CD4-positive, alpha-beta memory T cell (primary cell): Measurements from ENCODE around the gene BIVM. TPM values are rescaled to one million over a fixed set of nuclear protein-coding genes. Genes with fewer than 3 reads are reported as not detected.

Experiments used
- CTCF ChIA-PET: fragments of 350-600 bp; sonication (Branson Sonifier 250); formaldehyde crosslinking; loops from one replicate; lab custom pipeline; 2021; ENCODE audit warnings: inconsistent platforms; ENCODE audit not compliant: partially characterized antibody; lab: Charles Lee
- POLR2A ChIA-PET: fragments of 350-600 bp; sonication (Branson Sonifier 250); formaldehyde crosslinking; loops from one replicate; lab custom pipeline; 2021; ENCODE audit not compliant: partially characterized antibody; lab: Charles Lee
- DNase-seq, 5 donors: peaks; one replicate each; pipeline versions ENCODE4 v3.0.0 to v3.0.0-alpha.2; 2020 to 2022; ENCODE audit warnings: mixed read lengths in 1 of 5
- H3K27ac ChIP-seq: one replicate; pipeline ENCODE4 v1.7.0; 2013; ENCODE audit warnings: low read depth, low read length
- H3K27me3 ChIP-seq: 2 replicates; pipeline ENCODE4 v1.7.0; 2013; ENCODE audit warnings: mild to moderate bottlenecking, low read length, moderate library complexity; ENCODE audit not compliant: insufficient read depth
- H3K36me3 ChIP-seq: 2 replicates; pipeline ENCODE4 v1.7.0; 2013; ENCODE audit warnings: mild to moderate bottlenecking, low read length, moderate library complexity; ENCODE audit not compliant: insufficient read depth
- H3K4me1 ChIP-seq: 2 replicates; pipeline ENCODE4 v1.7.0; 2013; ENCODE audit warnings: mild to moderate bottlenecking, low read length, moderate library complexity; ENCODE audit not compliant: insufficient read depth
- H3K4me3 ChIP-seq, 2 donors: one replicate each; pipeline ENCODE4 v1.7.0; 2013; ENCODE audit warnings: low read length in 2 of 2, mild to moderate bottlenecking in 1 of 2
- H3K9me3 ChIP-seq, 2 donors: one replicate each; pipeline ENCODE4 v1.7.0; 2013; ENCODE audit warnings: low read length in 2 of 2, control low read depth in 1 of 2; ENCODE audit not compliant: control insufficient read depth in 1 of 2
- H3K27ac Mint-ChIP-seq, 7 donors: one replicate each; pipeline ENCODE4 v1.8.0; 2020 to 2021; ENCODE audit warnings: mixed read lengths in 7 of 7, mild to moderate bottlenecking in 6 of 7, inconsistent platforms in 3 of 7, moderate library complexity in 3 of 7
- H3K27me3 Mint-ChIP-seq, 2 donors: one replicate each; pipeline ENCODE4 v1.8.0; 2020 to 2021; ENCODE audit warnings: mixed read lengths in 2 of 2
- H3K36me3 Mint-ChIP-seq, 2 donors: one replicate each; pipeline ENCODE4 v1.8.0; 2020 to 2021; ENCODE audit warnings: mixed read lengths in 2 of 2, inconsistent platforms in 1 of 2, mild to moderate bottlenecking in 1 of 2
- H3K4me1 Mint-ChIP-seq, 4 donors: one replicate each; pipeline ENCODE4 v1.8.0; 2020 to 2021; ENCODE audit warnings: mixed read lengths in 4 of 4, mild to moderate bottlenecking in 1 of 4
- H3K4me3 Mint-ChIP-seq, 8 donors: one replicate each; pipeline ENCODE4 v1.8.0; 2020 to 2021; ENCODE audit warnings: mixed read lengths in 8 of 8, mild to moderate bottlenecking in 7 of 8, moderate library complexity in 6 of 8, inconsistent platforms in 3 of 8
- H3K9me3 Mint-ChIP-seq, 8 donors: one replicate each; pipeline ENCODE4 v1.8.0; 2020 to 2021; ENCODE audit warnings: mixed read lengths in 8 of 8, mild to moderate bottlenecking in 5 of 8, inconsistent platforms in 3 of 8, moderate library complexity in 1 of 8
- intact Hi-C: fragments of 100-400 bp; cut with micrococcal nuclease; formaldehyde crosslinking; loops from one replicate; pipeline ENCODE4 v1.15.1; 2023
- polyA plus RNA-seq, 2 donors: library from polyadenylated mRNA; unstranded; fragments of 300-500 nt; fragmentation: Illumina TruSeq; gene quantifications; one replicate each; pipeline ENCODE4 v1.2.3, GENCODE V29; 2021
- total RNA-seq, 2 experiments: library from RNA; stranded (reverse); gene quantifications; one replicate each; pipeline ENCODE4 v1.2.3, GENCODE V29; 2021

The BIVM gene
- total and polyA plus RNA-seq, 4 experiments from 2014 or later, result 7.4 to 10.9 (median 9.8) TPM

DNA sequence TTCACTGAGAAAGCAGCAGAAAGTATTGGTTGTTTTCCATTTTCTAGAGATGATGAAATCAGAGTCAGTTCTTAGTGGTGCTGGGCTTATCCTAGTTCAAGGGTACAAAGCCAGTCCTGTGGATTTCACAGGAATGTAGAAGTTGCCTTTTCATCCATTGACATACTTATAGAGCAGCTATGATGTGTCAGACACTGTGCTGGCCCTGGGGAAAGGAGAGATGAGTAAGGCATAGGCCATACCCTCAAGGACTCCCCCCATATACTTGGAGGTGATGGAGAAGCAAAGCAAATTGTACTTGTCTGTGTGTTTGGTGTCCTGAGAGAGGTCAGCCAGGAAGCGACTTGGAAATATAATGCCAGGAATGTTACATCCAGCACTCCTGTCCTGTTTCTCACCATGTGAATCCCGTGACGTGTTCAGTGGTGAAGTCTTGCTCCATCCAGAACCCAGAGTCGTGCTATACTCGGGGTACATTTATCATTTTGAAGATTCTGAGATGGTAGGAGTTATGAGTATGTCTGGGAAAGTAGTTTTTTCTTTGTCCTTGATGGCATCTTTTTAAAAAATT is 69.5 kb downstream of the BIVM start:
- Mint-ChIP-seq H3K36me3 (peaks cover 52 to 81% of the 10 kb centered on the region in 2 donors), H3K27me3 (no peaks in the 10 kb centered on the region), H3K4me3 (no peak overlapping the region), H3K4me1 (peaks cover 28 to 42% (median 36%) of the 10 kb centered on the region in 4 donors), H3K27ac (peak overlapping the region in 2 of 7 donors; percentile 20 to 65), H3K9me3 (no peaks in the 10 kb centered on the region)
- H3K4me1 ChIP-seq, result peaks cover 23% of the 10 kb centered on the region
- H3K27me3 ChIP-seq, result no peaks in the 10 kb centered on the region
- H3K9me3 ChIP-seq, result no peaks in the 10 kb centered on the region
- CTCF ChIA-PET, result no interaction called here
- DNase-seq, result no peak
- H3K27ac ChIP-seq, result no peak overlapping the region
- H3K4me3 ChIP-seq, result no peak overlapping the region
- POLR2A ChIA-PET, result no interaction called here
- intact Hi-C loops, result no loop called here
- peaks cover 67% of the 10 kb centered on the region for H3K36me3 ChIP-seq

DNA sequence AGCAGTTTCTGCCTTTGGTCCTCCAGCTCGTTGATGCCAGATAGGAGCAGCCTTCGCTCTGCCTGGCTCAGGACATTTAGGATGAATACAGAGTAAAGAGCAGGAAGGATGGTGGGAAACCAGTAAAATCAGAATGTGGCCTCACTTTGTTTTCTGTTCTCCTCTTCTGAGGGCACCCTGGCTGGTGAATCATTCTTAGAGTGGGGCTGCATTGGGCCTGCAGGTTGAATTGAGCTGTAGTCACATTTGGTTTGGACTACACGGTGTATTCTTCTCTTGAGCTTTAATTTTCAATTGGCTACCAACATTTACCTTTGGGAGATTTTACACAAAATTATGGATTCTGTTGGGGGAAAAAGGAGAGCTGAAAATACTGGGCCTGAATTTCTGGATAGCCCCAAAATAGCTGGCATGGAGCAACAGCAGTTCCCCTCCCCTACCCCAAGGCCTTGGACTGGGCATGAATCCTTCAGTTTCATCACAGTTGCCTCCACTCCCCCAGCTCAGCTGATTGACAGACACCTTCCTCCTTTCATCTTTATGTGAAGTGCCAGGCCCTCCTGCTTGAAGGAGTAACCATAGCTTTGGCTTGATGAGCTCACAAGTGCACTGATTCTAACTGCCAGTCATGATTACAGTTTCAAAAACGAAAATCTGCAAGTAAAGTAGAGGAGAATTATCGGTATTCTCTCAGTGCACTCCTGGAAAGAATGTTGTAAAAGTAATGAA is 71.2 kb downstream of the BIVM start:
- Mint-ChIP-seq H3K36me3 (peaks cover 47 to 80% of the 10 kb centered on the region in 2 donors), H3K4me1 (peaks cover 18 to 35% (median 25%) of the 10 kb centered on the region in 4 donors), H3K4me3 (peak overlapping the region in 2 of 8 donors; percentile 4 to 56), H3K27ac (peak overlapping the region; percentile 1 to 84 (median 50)), H3K27me3 (no peaks in the 10 kb centered on the region), H3K9me3 (no peaks in the 10 kb centered on the region)
- intact Hi-C loops, result no loop called here
- Histone ChIP-seq H3K36me3 (peaks cover 55% of the 10 kb centered on the region), H3K27ac (no peak overlapping the region), H3K9me3 (no peaks in the 10 kb centered on the region), H3K27me3 (no peaks in the 10 kb centered on the region), H3K4me1 (peaks cover 14% of the 10 kb centered on the region), H3K4me3 (no peak overlapping the region)
- CTCF ChIA-PET, result interaction anchor here (0.7 to 2.2 kb wide), 30 partner anchors 8 to 314 kb away, joined by 3 to 33 read pairs (median 4); no protein-coding TSS in a partner anchor
- POLR2A ChIA-PET, result interaction anchor here (0.9 to 1.2 kb wide), 2 partner anchors 16 to 24 kb away, joined by 3 to 6 read pairs; partner anchors contain the start of gene ERCC5
- no peak for DNase-seq

DNA sequence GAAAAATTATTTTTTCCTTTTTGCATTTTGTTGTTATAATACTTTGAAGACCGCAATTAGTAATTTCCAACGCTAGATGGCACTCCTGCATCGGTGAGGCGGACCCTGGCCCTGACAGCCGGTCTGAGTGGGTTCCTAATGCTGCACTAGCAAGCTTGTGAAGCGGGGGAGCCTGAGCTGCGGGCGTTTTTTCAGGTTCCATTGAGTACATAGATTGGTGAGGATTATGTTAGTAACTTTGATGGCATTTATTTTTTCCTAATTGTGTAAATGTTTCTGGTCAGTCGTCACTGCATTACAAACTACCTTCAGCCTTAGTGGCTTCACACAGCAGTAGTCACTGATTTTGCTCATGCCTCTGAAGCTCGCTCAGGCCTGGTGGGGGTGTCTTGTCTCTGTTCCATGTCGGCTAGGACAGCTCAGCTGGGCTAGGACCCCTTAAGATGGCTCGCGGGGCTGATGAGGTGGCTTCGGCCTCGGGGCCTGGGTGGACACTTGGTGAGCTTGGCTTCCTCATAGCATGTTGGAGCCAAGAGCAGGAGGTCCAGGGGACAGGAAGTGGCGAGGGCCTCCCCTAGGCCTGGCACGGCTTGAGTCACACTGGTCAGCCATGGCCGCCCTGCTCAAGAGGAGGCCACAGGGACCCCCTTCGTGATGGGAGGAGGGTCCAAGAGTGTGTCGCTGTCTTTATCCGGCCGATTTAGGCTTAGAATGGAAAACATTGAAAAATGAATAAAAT is 71.9 kb downstream of the BIVM start:
- peaks cover 49 to 80% of the 10 kb centered on the region in 2 donors for H3K36me3 Mint-ChIP-seq

GRCh38 chr13:102872131-102872530 is 73.2 kb downstream of the BIVM start:
- POLR2A ChIA-PET, result no interaction called here
- CTCF ChIA-PET, result interaction anchor here (1.0 kb wide), 1 partner anchor 9 kb away, joined by 3 read pairs; no protein-coding TSS in a partner anchor
- Mint-ChIP-seq H3K27ac (peak overlapping the region in 2 of 7 donors; percentile 61 to 77), H3K27me3 (no peaks in the 10 kb centered on the region), H3K4me1 (peaks cover 17 to 31% (median 20%) of the 10 kb centered on the region in 4 donors), H3K9me3 (no peaks in the 10 kb centered on the region), H3K36me3 (peaks cover 45 to 80% of the 10 kb centered on the region in 2 donors), H3K4me3 (peak overlapping the region in 1 of 8 donors; percentile 38)
- peaks cover 14% of the 10 kb centered on the region for H3K4me1 ChIP-seq
- H3K9me3 ChIP-seq, result no peaks in the 10 kb centered on the region
- intact Hi-C loops, result no loop called here
- DNase-seq, result no peak
- no peaks in the 10 kb centered on the region for H3K27me3 ChIP-seq
- H3K27ac ChIP-seq, result no peak overlapping the region
- no peak overlapping the region for H3K4me3 ChIP-seq
- peaks cover 52% of the 10 kb centered on the region for H3K36me3 ChIP-seq

More for the DNA sequence above, 71.9 kb downstream of the BIVM start:
- Mint-ChIP-seq H3K27ac (peak overlapping the region in 6 of 7 donors; percentile 14 to 84 (median 80)), H3K27me3 (no peaks in the 10 kb centered on the region), H3K4me3 (peak overlapping the region in 3 of 8 donors; percentile 17 to 72 (median 56)), H3K9me3 (no peaks in the 10 kb centered on the region), H3K4me1 (peaks cover 18 to 35% (median 23%) of the 10 kb centered on the region in 4 donors)
- ChIA-PET CTCF (interaction anchor here (0.7 to 2.2 kb wide), 29 partner anchors 8 to 315 kb away, joined by 3 to 33 read pairs (median 4); no protein-coding TSS in a partner anchor), POLR2A (interaction anchor here (0.9 to 1.2 kb wide), 2 partner anchors 16 to 25 kb away, joined by 3 to 6 read pairs; partner anchors contain the start of gene ERCC5)
- no peaks in the 10 kb centered on the region for H3K27me3 ChIP-seq
- no peak overlapping the region for H3K4me3 ChIP-seq
- H3K4me1 ChIP-seq, result peaks cover 14% of the 10 kb centered on the region
- DNase-seq, result peak; percentile 36 to 49 (median 42)
- H3K9me3 ChIP-seq, result no peaks in the 10 kb centered on the region
- H3K27ac ChIP-seq, result no peak overlapping the region
- intact Hi-C loops, result no loop called here
- H3K36me3 ChIP-seq, result peaks cover 55% of the 10 kb centered on the region

DNA sequence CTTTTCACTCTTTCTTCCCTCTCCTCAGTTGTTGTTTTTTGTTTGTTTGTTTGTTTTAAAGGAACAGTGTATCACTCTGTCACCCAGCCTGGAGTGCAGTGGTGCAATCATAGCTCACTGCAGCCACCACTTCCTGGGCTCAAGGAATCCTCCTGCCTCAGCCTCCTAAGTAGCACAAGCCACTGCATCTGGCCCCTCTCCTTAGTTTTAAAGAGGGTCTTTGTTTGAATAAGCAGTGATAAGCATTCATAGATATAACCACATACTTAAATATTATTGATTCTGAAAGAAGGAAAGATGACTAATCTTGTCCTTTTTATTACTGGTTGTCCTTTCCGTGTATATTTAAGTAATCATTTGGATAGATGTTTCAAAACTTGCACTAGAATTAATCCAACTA is 73.6 kb downstream of the BIVM start:
- Mint-ChIP-seq H3K4me1 (peaks cover 14 to 27% (median 17%) of the 10 kb centered on the region in 4 donors), H3K4me3 (peak overlapping the region in 1 of 8 donors; percentile 38), H3K27me3 (no peaks in the 10 kb centered on the region), H3K36me3 (peaks cover 41 to 79% of the 10 kb centered on the region in 2 donors), H3K27ac (peak overlapping the region in 3 of 7 donors; percentile 23 to 77 (median 61)), H3K9me3 (no peaks in the 10 kb centered on the region)
- CTCF ChIA-PET, result interaction anchor here (1.0 kb wide), 1 partner anchor 9 kb away, joined by 3 read pairs; no protein-coding TSS in a partner anchor
- intact Hi-C loops, result no loop called here
- Histone ChIP-seq H3K27me3 (no peaks in the 10 kb centered on the region), H3K4me1 (peaks cover 14% of the 10 kb centered on the region), H3K36me3 (peaks cover 48% of the 10 kb centered on the region), H3K9me3 (no peaks in the 10 kb centered on the region), H3K27ac (no peak overlapping the region), H3K4me3 (no peak overlapping the region)
- POLR2A ChIA-PET, result no interaction called here
- DNase-seq, result no peak

- H3K4me1 Mint-ChIP-seq, result peaks cover 10 to 25% (median 17%) of the 10 kb centered on the region in 4 donors
- intact Hi-C loops, result no loop called here
- no peak overlapping the region for H3K4me3 Mint-ChIP-seq
- H3K4me3 ChIP-seq, result no peak overlapping the region
- H3K4me1 ChIP-seq, result peaks cover 14% of the 10 kb centered on the region
- H3K27ac ChIP-seq, result no peak overlapping the region
- H3K9me3 Mint-ChIP-seq, result no peaks in the 10 kb centered on the region
- no peaks in the 10 kb centered on the region for H3K27me3 ChIP-seq
- POLR2A ChIA-PET, result no interaction called here
- no peak overlapping the region for H3K27ac Mint-ChIP-seq
- H3K9me3 ChIP-seq, result no peaks in the 10 kb centered on the region
- peaks cover 35 to 74% of the 10 kb centered on the region in 2 donors for H3K36me3 Mint-ChIP-seq
- DNase-seq, result no peak
- H3K27me3 Mint-ChIP-seq, result no peaks in the 10 kb centered on the region
- H3K36me3 ChIP-seq, result peaks cover 39% of the 10 kb centered on the region
- CTCF ChIA-PET, result no interaction called here
Measured at GRCh38 chr13:102873653-102874052, 74.7 kb downstream of the BIVM start.
